ENCODE data around the gene TFF3.

TFF3 gene

GRCh38 chr21:42336054-42336453 is 20.8 kb upstream of the TFF3 start:
- DNase-seq (ENCODE audit: low read depth) = peak; percentile 35
- TF ChIP-seq, protein P1, sequence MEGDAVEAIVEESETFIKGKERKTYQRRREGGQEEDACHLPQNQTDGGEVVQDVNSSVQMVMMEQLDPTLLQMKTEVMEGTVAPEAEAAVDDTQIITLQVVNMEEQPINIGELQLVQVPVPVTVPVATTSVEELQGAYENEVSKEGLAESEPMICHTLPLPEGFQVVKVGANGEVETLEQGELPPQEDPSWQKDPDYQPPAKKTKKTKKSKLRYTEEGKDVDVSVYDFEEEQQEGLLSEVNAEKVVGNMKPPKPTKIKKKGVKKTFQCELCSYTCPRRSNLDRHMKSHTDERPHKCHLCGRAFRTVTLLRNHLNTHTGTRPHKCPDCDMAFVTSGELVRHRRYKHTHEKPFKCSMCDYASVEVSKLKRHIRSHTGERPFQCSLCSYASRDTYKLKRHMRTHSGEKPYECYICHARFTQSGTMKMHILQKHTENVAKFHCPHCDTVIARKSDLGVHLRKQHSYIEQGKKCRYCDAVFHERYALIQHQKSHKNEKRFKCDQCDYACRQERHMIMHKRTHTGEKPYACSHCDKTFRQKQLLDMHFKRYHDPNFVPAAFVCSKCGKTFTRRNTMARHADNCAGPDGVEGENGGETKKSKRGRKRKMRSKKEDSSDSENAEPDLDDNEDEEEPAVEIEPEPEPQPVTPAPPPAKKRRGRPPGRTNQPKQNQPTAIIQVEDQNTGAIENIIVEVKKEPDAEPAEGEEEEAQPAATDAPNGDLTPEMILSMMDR (conservative IDR thresholded peaks at IDR 0.05; ENCODE audit: low read depth, low read length) = no peak
- H3K4me3 ChIP-seq (ENCODE audit: low read depth, low read length) = no peak overlapping the region

DNA sequence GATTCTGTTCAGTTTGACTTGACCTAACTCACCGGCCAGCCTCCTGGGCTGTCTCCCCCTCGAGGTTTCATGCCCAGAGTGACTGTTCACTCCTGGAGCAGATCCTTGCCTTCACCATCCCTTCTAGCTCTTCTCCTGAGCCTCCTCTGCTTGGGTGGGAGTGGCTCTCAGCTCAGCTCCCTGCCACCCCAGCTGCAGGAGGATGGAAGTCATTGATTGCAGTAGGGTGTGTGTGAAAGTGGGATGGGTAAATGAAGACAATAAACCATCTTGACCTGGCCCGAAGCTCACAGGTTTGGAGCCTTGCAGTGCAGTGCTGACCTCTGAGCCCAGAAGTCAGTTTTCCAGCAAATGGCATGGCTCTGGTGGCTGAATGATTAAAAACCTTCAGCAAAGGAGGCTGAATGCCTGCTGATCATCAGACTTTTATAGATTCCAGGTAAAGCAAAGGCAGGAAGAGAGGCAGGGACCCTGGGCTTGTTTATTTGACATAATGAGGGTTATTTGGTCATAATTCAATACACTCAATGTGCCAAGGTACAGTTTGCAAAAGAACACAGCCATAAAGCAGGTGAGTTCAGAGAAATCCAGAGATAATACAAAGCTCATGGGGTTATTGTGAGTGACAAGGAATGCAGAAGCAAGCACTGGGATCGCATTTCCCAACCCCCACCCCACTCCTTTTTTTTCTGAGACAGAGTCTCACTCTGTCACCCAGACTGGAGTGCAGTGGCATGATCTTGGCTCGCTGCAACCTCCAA is 17.5 kb upstream of the TFF3 start:
- no peak for DNase-seq (ENCODE audit: low read depth)
- no peak overlapping the region for H3K4me3 ChIP-seq (ENCODE audit: low read depth, low read length)
- TF ChIP-seq, protein P1 (conservative IDR thresholded peaks at IDR 0.05; ENCODE audit: low read depth, low read length) = no peak

DNA sequence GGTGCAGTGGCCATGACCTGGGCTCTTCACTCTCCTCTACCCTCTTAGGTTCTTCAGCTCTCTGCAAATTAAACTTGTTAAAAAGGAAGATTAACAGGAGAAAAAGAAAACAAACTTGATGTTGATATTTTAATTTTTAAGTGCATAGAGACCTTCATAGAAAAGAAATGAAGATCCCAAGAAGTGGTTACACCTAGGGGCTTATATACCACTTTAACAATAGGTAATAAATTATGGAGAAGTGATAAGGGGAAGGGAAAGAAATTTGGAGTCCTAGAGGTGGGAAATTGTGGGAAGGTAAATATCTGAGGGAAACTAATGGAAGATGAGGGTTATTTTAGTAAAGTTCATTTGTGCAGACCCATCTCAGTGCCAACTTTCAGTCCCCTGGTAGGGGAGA is 16.5 kb upstream of the TFF3 start:
- TF ChIP-seq, protein P1 (conservative IDR thresholded peaks at IDR 0.05; ENCODE audit: low read depth, low read length) = no peak
- no peak for DNase-seq (ENCODE audit: low read depth)
- H3K4me3 ChIP-seq (ENCODE audit: low read depth, low read length) = no peak overlapping the region

GRCh38 chr21:42330380-42331371 is 15.5 kb upstream of the TFF3 start:
- TF ChIP-seq, protein P1 (conservative IDR thresholded peaks at IDR 0.05; ENCODE audit: low read depth, low read length) = no peak
- peak; percentile 2 for DNase-seq (ENCODE audit: low read depth)
- no peak overlapping the region for H3K4me3 ChIP-seq (ENCODE audit: low read depth, low read length)

GRCh38 chr21:42324896-42325295 is 9.7 kb upstream of the TFF3 start:
- H3K4me3 ChIP-seq (ENCODE audit: low read depth, low read length) = no peak overlapping the region
- no peak for DNase-seq (ENCODE audit: low read depth)
- TF ChIP-seq, protein P1 (conservative IDR thresholded peaks at IDR 0.05; ENCODE audit: low read depth, low read length) = no peak

- TF ChIP-seq, protein P1 (conservative IDR thresholded peaks at IDR 0.05; ENCODE audit: low read depth, low read length) = no peak
- no peak overlapping the region for H3K4me3 ChIP-seq (ENCODE audit: low read depth, low read length)
- DNase-seq (ENCODE audit: low read depth) = no peak
Measured at GRCh38 chr21:42321845-42322244, 6.6 kb upstream of the TFF3 start.
